Upper lobe of right lung (tissue), 1 donor: Measurements from ENCODE around the gene CPT2. TPM values are rescaled to one million over a fixed set of nuclear protein-coding genes. Genes with fewer than 3 reads are reported as not detected.
"Not testable (repeated sequence)": the region's sequence is repeated elsewhere in the genome, so short reads cannot be mapped to it uniquely, and the experiment has no call there.

Source experiments
- ATAC-seq: fragments of 200-7000 bp; cut with Tn5 transposase; one replicate; pipeline ENCODE4 v1.9.1; 2020; ENCODE audit warnings: mild to moderate bottlenecking, moderate library complexity
- DNase-seq: peaks from one replicate; pipeline ENCODE4 v3.0.0-alpha.2; 2020
- H3K27ac ChIP-seq: fragments of 200-600 bp; one replicate; pipeline ENCODE4 v1.8.0; 2022
- H3K27me3 ChIP-seq: fragments of 200-600 bp; one replicate; pipeline ENCODE4 v1.8.0; 2022; ENCODE audit warnings: mild to moderate bottlenecking
- H3K36me3 ChIP-seq: fragments of 200-600 bp; one replicate; pipeline ENCODE4 v1.8.0; 2022
- H3K4me1 ChIP-seq: fragments of 200-600 bp; one replicate; pipeline ENCODE4 v1.8.0; 2022
- H3K4me3 ChIP-seq: fragments of 200-600 bp; one replicate; pipeline ENCODE4 v1.8.0; 2022; ENCODE audit warnings: mild to moderate bottlenecking
- H3K9me3 ChIP-seq: fragments of 200-600 bp; one replicate; pipeline ENCODE4 v1.8.0; 2022
- CTCF ChIP-seq: fragments of 200-600 bp; IDR thresholded peaks from one replicate; pipeline ENCODE4 v1.8.0; 2022; ENCODE audit warnings: antibody characterized with exemption
- intact Hi-C: fragments of 100-400 bp; cut with DNase I; formaldehyde crosslinking; loops from one replicate; pipeline ENCODE4 v1.11.0; 2022
- total RNA-seq: library from RNA; stranded (reverse); fragmentation: NEBNext Ultra II Directional; extraction: Animal tissue kit (Norgen Biotek cat#: 25700); gene quantifications from one replicate; pipeline ENCODE4 v1.2.1, GENCODE V29; 2021
- donor health status: DM: no; HTN: yes; CAD: no; lungs with severe emphysema.

The CPT2 gene
- total RNA-seq, 1 donor from 2014 or later: 24.1 TPM

GRCh38 chr1:53198241-53198651 is 1.6 kb downstream of the CPT2 start:
- peak overlapping the region; percentile 92 for H3K4me3 ChIP-seq
- intact Hi-C loops: no loop called here
- DNase-seq (no peak), ATAC-seq (no peak)
- H3K27ac ChIP-seq: peak overlapping the region; percentile 100
- H3K9me3 ChIP-seq: no peaks in the 10 kb centered on the region
- H3K36me3 ChIP-seq: peaks cover 27% of the 10 kb centered on the region
- TF ChIP-seq CTCF: no peak
- H3K27me3 ChIP-seq: no peaks in the 10 kb centered on the region
- H3K4me1 ChIP-seq: peaks cover 31% of the 10 kb centered on the region

GRCh38 chr1:53203466-53203865 is 6.8 kb downstream of the CPT2 start:
- Histone ChIP-seq H3K36me3 (peaks cover 76% of the 10 kb centered on the region), H3K27ac (no peak overlapping the region), H3K4me1 (peaks cover 9% of the 10 kb centered on the region), H3K27me3 (no peaks in the 10 kb centered on the region), H3K9me3 (no peaks in the 10 kb centered on the region), H3K4me3 (no peak overlapping the region)
- intact Hi-C loops: no loop called here
- no peak for TF ChIP-seq CTCF
- no peak for ATAC-seq
- DNase-seq: no peak

GRCh38 chr1:53205496-53205895 is 8.9 kb downstream of the CPT2 start:
- H3K27me3 ChIP-seq, H3K4me3 ChIP-seq, DNase-seq, H3K9me3 ChIP-seq, H3K4me1 ChIP-seq, ATAC-seq, H3K27ac ChIP-seq, intact Hi-C loops: not testable (repeated sequence)
- peaks cover 95% of the 10 kb centered on the region for H3K36me3 ChIP-seq

GRCh38 chr1:53206083-53206685 is 9.6 kb downstream of the CPT2 start:
- H3K9me3 ChIP-seq: not testable (repeated sequence)
- peaks cover 95% of the 10 kb centered on the region for H3K36me3 ChIP-seq

GRCh38 chr1:53206735-53207379 is 10.2 kb downstream of the CPT2 start:
- DNase-seq (no peak), ATAC-seq (no peak)
- TF ChIP-seq CTCF: no peak
- no peaks in the 10 kb centered on the region for H3K27me3 ChIP-seq
- no peak overlapping the region for H3K27ac ChIP-seq
- H3K4me3 ChIP-seq: no peak overlapping the region
- H3K36me3 ChIP-seq: peaks cover 96% of the 10 kb centered on the region
- intact Hi-C loops: no loop called here
- no peaks in the 10 kb centered on the region for H3K9me3 ChIP-seq
- no peaks in the 10 kb centered on the region for H3K4me1 ChIP-seq

More at GRCh38 chr1:53206083-53206685, 9.6 kb downstream of the CPT2 start:
- H3K4me3 ChIP-seq, DNase-seq, H3K27ac ChIP-seq, H3K4me1 ChIP-seq, intact Hi-C loops, H3K27me3 ChIP-seq, ATAC-seq: not testable (repeated sequence)

GRCh38 chr1:53207726-53208125 is 11.1 kb downstream of the CPT2 start:
- Histone ChIP-seq H3K9me3 (no peaks in the 10 kb centered on the region), H3K36me3 (peaks cover 97% of the 10 kb centered on the region), H3K27ac (no peak overlapping the region), H3K4me3 (no peak overlapping the region), H3K27me3 (no peaks in the 10 kb centered on the region), H3K4me1 (no peaks in the 10 kb centered on the region)
- no peak for ATAC-seq
- DNase-seq: no peak
- intact Hi-C loops: no loop called here
- TF ChIP-seq CTCF: no peak
